Fibroblast of mammary gland (primary cell): ENCODE results near the gene SLC25A43.

ENCODE experiments used
- DNase-seq: peaks from one replicate; pipeline ENCODE4 v3.0.0-alpha.2; 2010; ENCODE audit warnings: low read depth
- H3K4me3 ChIP-seq: 2 replicates; pipeline ENCODE4 v1.5.1; 2011; ENCODE audit warnings: low read depth, mild to moderate bottlenecking, low read length, moderate library complexity; ENCODE audit not compliant: control insufficient read depth
- CTCF ChIP-seq: conservative IDR thresholded peaks from 2 replicates; pipeline ENCODE4 v1.5.1; 2011; ENCODE audit warnings: low read depth, low read length, inconsistent platforms; ENCODE audit not compliant: control insufficient read depth, insufficient read depth

SLC25A43 gene

DNA sequence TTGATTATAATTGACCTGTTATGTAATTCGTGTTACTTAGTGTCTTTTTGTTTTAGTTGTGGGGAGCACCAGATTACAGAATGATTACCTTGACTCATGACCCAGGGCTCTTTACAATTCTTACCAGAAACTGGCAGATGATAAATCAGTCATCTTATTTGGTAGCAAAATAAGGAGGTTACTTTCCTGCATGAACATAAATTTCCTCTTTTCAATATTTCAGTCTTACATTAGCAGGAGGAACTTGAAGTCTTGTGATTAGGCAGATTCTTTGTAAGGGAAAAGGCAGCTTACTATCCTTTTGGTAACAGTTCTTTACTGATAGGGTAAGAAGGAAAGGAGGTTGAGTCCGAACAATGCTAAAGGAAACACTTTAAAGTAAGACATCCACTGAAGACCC, 43.1 kb downstream of the SLC25A43 start:
- H3K4me3 ChIP-seq = no peak overlapping the region
- no peak for TF ChIP-seq CTCF
- DNase-seq = no peak

DNA sequence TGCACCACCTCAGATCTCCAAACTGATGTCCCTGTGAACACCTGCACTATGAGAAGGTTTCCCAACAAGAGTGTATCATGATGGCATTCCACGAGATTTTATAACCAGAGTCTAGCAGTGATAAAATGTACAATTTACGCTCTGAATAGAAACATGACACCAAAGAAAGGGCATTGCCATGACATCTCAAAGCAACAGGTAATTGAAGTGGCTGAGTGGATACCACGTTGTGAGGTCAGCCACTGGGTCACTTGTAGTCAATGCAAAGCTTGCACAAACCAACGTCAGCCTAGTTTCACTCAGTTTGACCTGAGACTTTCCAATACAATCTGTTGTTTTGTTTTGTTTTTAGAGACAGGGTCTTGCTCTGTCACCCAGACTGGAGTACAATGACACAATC, 54.1 kb downstream of the SLC25A43 start:
- H3K4me3 ChIP-seq = no peak overlapping the region
- TF ChIP-seq CTCF = no peak

GRCh38 chrX:119455264-119455663, 56.1 kb downstream of the SLC25A43 start:
- TF ChIP-seq CTCF = no peak
- DNase-seq = peak; percentile 42
- H3K4me3 ChIP-seq = no peak overlapping the region

More for the DNA sequence above, 54.1 kb downstream of the SLC25A43 start:
- no peak for DNase-seq

DNA sequence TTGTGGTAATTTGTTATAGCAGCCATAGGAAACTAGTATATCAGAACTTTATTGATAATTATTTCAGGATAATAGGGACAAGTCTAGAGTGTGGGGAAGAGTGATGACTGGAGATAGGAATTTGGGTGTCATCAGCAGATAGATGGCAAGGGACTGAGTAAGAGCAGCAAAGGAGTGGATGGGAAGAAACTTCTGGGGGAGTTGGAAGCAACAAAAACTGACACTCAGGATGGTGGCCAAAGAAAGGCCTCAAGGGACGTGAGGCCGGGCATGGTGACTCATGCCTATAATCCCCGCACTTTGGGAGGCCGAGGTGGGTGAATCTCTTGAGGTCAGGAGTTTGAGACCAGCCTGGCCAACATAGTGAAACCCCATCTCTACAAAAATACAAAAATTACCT, 60.0 kb downstream of the SLC25A43 start:
- peak; percentile 30 for DNase-seq
- TF ChIP-seq CTCF = no peak
- no peak overlapping the region for H3K4me3 ChIP-seq

DNA sequence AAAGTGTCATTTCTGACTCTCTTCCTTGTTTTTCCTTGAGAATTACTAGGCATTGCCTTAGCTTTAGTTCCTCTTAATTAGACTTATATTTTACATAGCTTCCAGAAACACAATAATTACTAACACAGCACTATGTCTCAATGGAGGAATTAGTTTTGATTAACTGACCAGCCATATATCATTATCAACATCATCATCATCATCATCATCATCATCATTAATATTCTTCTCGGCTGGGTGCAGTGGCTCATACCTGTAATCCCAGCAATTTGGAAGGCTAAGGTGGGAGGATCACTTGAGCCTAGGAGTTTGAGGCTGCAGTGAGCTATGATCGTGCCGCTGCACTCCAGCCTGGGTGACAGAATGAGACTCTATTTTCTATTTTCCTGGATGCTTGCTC, 66.4 kb downstream of the SLC25A43 start:
- TF ChIP-seq CTCF = no peak
- DNase-seq = no peak
- no peak overlapping the region for H3K4me3 ChIP-seq

DNA sequence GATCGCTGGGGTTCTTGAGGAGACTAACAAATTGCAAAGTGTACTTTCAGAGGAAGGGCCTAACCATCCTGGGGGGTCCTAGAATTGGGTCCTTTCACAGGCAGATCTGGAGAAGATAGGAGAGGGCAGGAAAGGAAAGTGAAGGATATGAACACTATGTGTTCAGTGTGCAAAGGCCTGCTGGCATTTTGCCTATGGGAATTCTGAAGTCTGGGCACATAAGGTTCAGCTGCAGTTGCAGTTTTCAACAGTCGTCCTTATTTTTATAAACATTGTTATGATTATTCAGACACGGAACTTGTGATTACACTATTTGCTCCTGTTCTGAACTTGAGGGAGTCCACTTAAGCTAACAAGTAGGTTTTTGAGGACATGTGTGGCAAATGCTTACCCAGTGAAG, 67.8 kb downstream of the SLC25A43 start:
- H3K4me3 ChIP-seq = no peak overlapping the region
- DNase-seq = no peak
- TF ChIP-seq CTCF = no peak

DNA sequence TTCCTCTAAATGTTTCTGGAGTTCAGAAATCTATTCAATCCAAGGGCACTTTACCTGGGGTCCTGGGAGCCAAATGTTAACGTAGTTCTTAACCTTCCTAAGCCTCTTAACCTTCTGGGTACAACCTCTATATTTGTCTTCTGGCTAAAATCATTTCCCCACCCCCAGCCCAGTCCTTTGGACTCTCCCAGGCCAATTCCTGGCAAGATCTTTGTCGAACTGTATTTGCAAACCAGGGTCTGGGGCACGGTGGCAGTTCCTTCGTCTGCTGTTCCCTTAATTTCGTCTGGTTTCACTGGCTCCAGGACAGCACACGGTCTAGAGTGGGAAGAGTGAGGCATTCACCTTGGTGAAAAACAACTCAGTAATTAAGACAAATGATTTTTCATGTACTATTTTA, 68.3 kb downstream of the SLC25A43 start:
- H3K4me3 ChIP-seq = no peak overlapping the region
- DNase-seq = no peak
- no peak for TF ChIP-seq CTCF
